GM19467 (cell line): ENCODE measurements around the gene PIK3R5.

Experiments
- ATAC-seq: cut with Tn5 transposase; IDR thresholded peaks from one replicate; pipeline ENCODE4 v1.9.1; 2021; ENCODE audit warnings: mild to moderate bottlenecking, moderate library complexity; ENCODE audit not compliant: unreplicated experiment

Gene PIK3R5

GRCh38 chr17:8925141-8925540, 40.4 kb downstream of the PIK3R5 start:
- no peak for ATAC-seq

- ATAC-seq, result peak; percentile 69
Observed at GRCh38 chr17:8924595-8924994, 40.9 kb downstream of the PIK3R5 start.

GRCh38 chr17:8923762-8924161, 41.7 kb downstream of the PIK3R5 start:
- ATAC-seq, result no peak

- ATAC-seq, result no peak
Observed at GRCh38 chr17:8922928-8923327, 42.6 kb downstream of the PIK3R5 start.

GRCh38 chr17:8922451-8922850, 43.1 kb downstream of the PIK3R5 start:
- no peak for ATAC-seq

GRCh38 chr17:8921147-8921546, 44.4 kb downstream of the PIK3R5 start:
- no peak for ATAC-seq

- ATAC-seq, result no peak
Observed at GRCh38 chr17:8918807-8919465, 46.6 kb downstream of the PIK3R5 start.

- ATAC-seq, result no peak
Observed at GRCh38 chr17:8916466-8916865, 49.0 kb downstream of the PIK3R5 start.

- no peak for ATAC-seq
Observed at GRCh38 chr17:8914554-8914953, 51.0 kb downstream of the PIK3R5 start.

- no peak for ATAC-seq
Observed at GRCh38 chr17:8913879-8914278, 51.6 kb downstream of the PIK3R5 start.

GRCh38 chr17:8913091-8913490, 52.4 kb downstream of the PIK3R5 start:
- no peak for ATAC-seq

- no peak for ATAC-seq
Observed at GRCh38 chr17:8912084-8912981, 53.2 kb downstream of the PIK3R5 start.

- ATAC-seq, result no peak
Observed at GRCh38 chr17:8910969-8911604, 54.4 kb downstream of the PIK3R5 start.

GRCh38 chr17:8909586-8910270, 55.8 kb downstream of the PIK3R5 start:
- no peak for ATAC-seq

GRCh38 chr17:8905331-8905730, 60.2 kb downstream of the PIK3R5 start:
- ATAC-seq, result no peak

- ATAC-seq, result no peak
Observed at GRCh38 chr17:8904686-8905085, 60.8 kb downstream of the PIK3R5 start.

- no peak for ATAC-seq
Observed at GRCh38 chr17:8904201-8904600, 61.3 kb downstream of the PIK3R5 start.

- ATAC-seq, result no peak
Observed at GRCh38 chr17:8900626-8901585, 64.6 kb downstream of the PIK3R5 start.

GRCh38 chr17:8900207-8900606, 65.3 kb downstream of the PIK3R5 start:
- ATAC-seq, result no peak

GRCh38 chr17:8898636-8899035, 66.9 kb downstream of the PIK3R5 start:
- no peak for ATAC-seq
